GM12878 (cell line): ENCODE data around the gene ZSCAN32. TPM values are rescaled to one million over a fixed set of nuclear protein-coding genes. Genes with fewer than 3 reads are reported as not detected.

Source experiments
- ATAC-seq: fragments of 200-7000 bp; cut with Tn5 transposase; 3 replicates; pipeline ENCODE4 v1.9.1; 2020; ENCODE audit warnings: mild to moderate bottlenecking, moderate library complexity
- BruUV-seq: library from RNA; stranded (reverse); fragments of 400-500 nt; replicated peaks from 2 replicates; lab custom pipeline; 2021; lab: Mats Ljungman, UMichigan
- CTCF ChIA-PET: fragments of 300-600 bp; sonication (Branson Sonifier 250); formaldehyde crosslinking; extraction: SDS; loops from one replicate; lab custom pipeline; 2021; ENCODE audit warnings: inconsistent platforms; lab: Yijun Ruan, JAX
- POLR2A ChIA-PET: fragments of 350-600 bp; formaldehyde crosslinking; extraction: SDS; loops from one replicate; lab custom pipeline; 2021; ENCODE audit warnings: inconsistent platforms; lab: Charles Lee
- RAD21 ChIA-PET: fragments of 300-600 bp; sonication (Branson Sonifier 250); formaldehyde crosslinking; loops from one replicate; lab custom pipeline; 2023; ENCODE audit warnings: antibody characterized with exemption; ENCODE audit not compliant: unreplicated experiment; lab: Charles Lee
- SMC1A ChIA-PET: fragments of 300-600 bp; sonication (Branson Sonifier 250); formaldehyde crosslinking; loops from one replicate; lab custom pipeline; 2023; ENCODE audit not compliant: unreplicated experiment, uncharacterized antibody; lab: Charles Lee
- DNase-seq: peaks from one replicate; pipeline ENCODE4 v3.0.0-alpha.2; 2011; ENCODE audit warnings: low read depth, low spot score
- FAIRE-seq: peaks from 3 replicates; lab custom pipeline; 2011; peaks lifted over from hg19 to GRCh38; lab: Jason Lieb, UNC
- H2AFZ ChIP-seq: 2 replicates; pipeline ENCODE4 v1.6.0; 2011; ENCODE audit warnings: low read depth, low read length, control low read depth; ENCODE audit not compliant: control insufficient read depth
- H3K27ac ChIP-seq: 2 replicates; pipeline ENCODE4 v1.5.1; 2011; ENCODE audit warnings: control low read depth; ENCODE audit not compliant: control insufficient read depth, insufficient read depth
- H3K27me3 ChIP-seq, 2 experiments: replicated peaks in 1 of 2; 2 replicates each; pipeline versions ENCODE4 v1.6.0 to v1.6.1; 2011; ENCODE audit warnings: low read length in 1 of 2; ENCODE audit not compliant: control insufficient read depth in 2 of 2, insufficient read depth in 2 of 2
- H3K36me3 ChIP-seq, 2 experiments: 2 replicates each; pipeline ENCODE4 v1.5.1; 2011; ENCODE audit warnings: low read length in 1 of 2; ENCODE audit not compliant: control insufficient read depth in 2 of 2, insufficient read depth in 2 of 2
- H3K4me1 ChIP-seq: 2 replicates; pipeline ENCODE4 v1.6.1; 2011; ENCODE audit warnings: mild to moderate bottlenecking, low read length, moderate library complexity, mixed read lengths; ENCODE audit not compliant: control insufficient read depth, insufficient read depth
- H3K4me2 ChIP-seq: 2 replicates; pipeline ENCODE4 v1.6.0; 2011; ENCODE audit warnings: control low read depth; ENCODE audit not compliant: control insufficient read depth, insufficient read depth
- H3K4me3 ChIP-seq: fragments of 200-600 bp; sonication (generic); 2 replicates; pipeline ENCODE4 v1.5.1; 2016
- H3K79me2 ChIP-seq: 2 replicates; pipeline ENCODE4 v1.6.0; 2011; ENCODE audit warnings: low read length; ENCODE audit not compliant: control insufficient read depth, insufficient read depth
- H3K9ac ChIP-seq: 2 replicates; pipeline ENCODE4 v1.8.0; 2011; ENCODE audit warnings: low read length, control low read depth, mixed read lengths; ENCODE audit not compliant: control insufficient read depth, insufficient read depth
- H3K9me3 ChIP-seq: replicated peaks from 3 replicates; pipeline ENCODE4 v1.5.1; 2011; ENCODE audit warnings: mild to moderate bottlenecking, low read length; ENCODE audit not compliant: control insufficient read depth, insufficient read depth
- H4K20me1 ChIP-seq: 2 replicates; pipeline ENCODE4 v1.6.0; 2011; ENCODE audit not compliant: control insufficient read depth, insufficient read depth
- ETV6 ChIP-seq, 2 experiments: fragments of 450-650 bp in 1 of 2; IDR thresholded peaks in 1 of 2; conservative IDR thresholded peaks in 1 of 2; 2 replicates each; pipeline ENCODE4 v1.6.1; 2014; ENCODE audit warnings: antibody characterized with exemption in 1 of 2, borderline replicate concordance in 1 of 2, low read depth in 1 of 2, mild to moderate bottlenecking in 1 of 2, moderate library complexity in 1 of 2
- MTA2 ChIP-seq: fragments of 450-650 bp; IDR thresholded peaks from 2 replicates; pipeline ENCODE4 v1.6.1; 2016; ENCODE audit warnings: low read depth, mild to moderate bottlenecking, moderate library complexity
- MYC ChIP-seq: IDR thresholded peaks from 2 replicates; pipeline ENCODE4 v1.6.1; 2011; ENCODE audit warnings: mild to moderate bottlenecking, low read length, moderate library complexity, inconsistent platforms; ENCODE audit not compliant: insufficient read depth, insufficient replicate concordance, insufficient read length, severe bottlenecking
- PAX8 ChIP-seq: fragments of 450-650 bp; IDR thresholded peaks from 2 replicates; pipeline ENCODE4 v1.6.1; 2017; ENCODE audit warnings: mild to moderate bottlenecking, moderate library complexity
- POLR2A ChIP-seq: IDR thresholded peaks from 2 replicates; pipeline ENCODE4 v1.6.1; 2011; ENCODE audit warnings: low read depth, mild to moderate bottlenecking, low read length
- RAD21 ChIP-seq: IDR thresholded peaks from 2 replicates; pipeline ENCODE4 v1.6.1; 2011; ENCODE audit warnings: mild to moderate bottlenecking, low read depth, low read length, moderate library complexity; ENCODE audit not compliant: insufficient read depth
- whole genome bisulfite sequencing: methylation state at CpG from one replicate; pipeline ENCODE4 v1.1.6; 2016; ENCODE audit warnings: low lambda C conversion rate; ENCODE audit not compliant: insufficient replicate concordance, insufficient coverage; ENCODE audit errors: missing lambda C conversion rate; 5-methylcytosine and 5-hydroxymethylcytosine counted together
- in situ Hi-C: fragments of 300-500 bp; cut with MboI; formaldehyde crosslinking; loops from 9 replicates; pipeline ENCODE4 v1.14.3; 2018; ENCODE audit warnings: mixed read lengths
- intact Hi-C: fragments of 100-400 bp; cut with micrococcal nuclease; formaldehyde crosslinking; loops from one replicate; pipeline ENCODE4 v1.14.2; 2022; ENCODE audit not compliant: unreplicated experiment
- polyA plus RNA-seq, 11 experiments: library from polyadenylated mRNA; depleted of rRNA in 4 of 11; unstranded in 6 of 11; stranded (reverse) in 5 of 11; fragments of >200 nt; fragmentation: Nextera tagmentation in 4 of 11; fragmentation: Illumina TruSeq in 1 of 11; extraction: Ambion mirVana in 4 of 11; extraction: Trizol in 1 of 11; gene quantifications; 1 replicate in 1 of 11; 2 replicates in 10 of 11; pipeline versions ENCODE4 v1.2.1 to v1.2.3, GENCODE V29; 2011 to 2016; ENCODE audit warnings: inconsistent platforms in 2 of 11, missing spikeins in 2 of 11, low read depth in 1 of 11
- total RNA-seq, 4 experiments: library from RNA; depleted of rRNA in 3 of 4; stranded (reverse); fragments of >200 nt in 3 of 4; fragmentation: Illumina TruSeq in 1 of 4; extraction: Trizol in 1 of 4; gene quantifications; 2 replicates each; pipeline versions ENCODE4 v1.2.1 to v1.2.3, GENCODE V29; 2013 to 2021
- TF ChIP-seq, protein P1 (sequence below): fragments of 450-650 bp; IDR thresholded peaks from 2 replicates; pipeline ENCODE4 v1.6.1; 2018; ENCODE audit warnings: borderline replicate concordance, mild to moderate bottlenecking; ENCODE audit not compliant: partially characterized antibody
- TF ChIP-seq, protein P2 (sequence below): IDR thresholded peaks from 2 replicates; pipeline ENCODE4 v1.6.1; 2012; ENCODE audit warnings: low read length, inconsistent platforms
- TF ChIP-seq, protein P3 (sequence below): IDR thresholded peaks from 2 replicates; pipeline ENCODE4 v1.6.1; 2012; ENCODE audit warnings: mild to moderate bottlenecking, low read depth, low read length
- TF ChIP-seq, protein P4 (sequence below): IDR thresholded peaks from 2 replicates; pipeline ENCODE4 v1.6.1; 2011; ENCODE audit warnings: borderline replicate concordance, low read depth, mild to moderate bottlenecking, moderate library complexity, mixed read lengths, low read length; ENCODE audit not compliant: insufficient read depth; ENCODE audit errors: extremely low read length

ZSCAN32 gene
- total and polyA plus RNA-seq, 10 of the 15 experiments (the other 5 are each of a cell fraction or from before 2014, with no cell fraction given), result 9.6 to 23.8 (median 15.5) TPM

DNA sequence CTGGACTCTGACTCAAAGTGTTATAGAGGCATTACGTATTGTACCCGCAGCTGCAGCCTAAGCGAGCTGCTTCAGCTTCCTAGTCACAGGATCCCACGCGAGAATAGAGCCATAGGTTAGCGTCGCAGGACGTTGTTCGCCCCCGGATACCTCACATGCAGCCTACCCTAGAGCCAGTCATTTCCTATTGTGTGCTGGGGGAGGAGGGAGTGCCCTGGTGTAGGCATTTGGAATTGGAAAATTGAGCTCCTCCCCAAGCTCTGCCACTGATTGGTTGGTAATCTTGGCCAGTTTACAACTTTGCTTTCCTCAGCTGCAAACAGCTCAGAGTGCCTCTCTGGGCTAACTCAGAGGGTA lies 43.2 kb upstream of the ZSCAN32 start (continued):
- TF ChIP-seq ETV6 (conservative IDR thresholded peaks at IDR 0.05 in 1 of 2, IDR thresholded peaks at IDR 0.05 in 1 of 2; ENCODE audit: borderline replicate concordance in 1 of 2, low read depth in 1 of 2) (no peak), POLR2A (peak; percentile 63; the same call in 1 of the 2 replicates)
- TF ChIP-seq, protein P1, sequence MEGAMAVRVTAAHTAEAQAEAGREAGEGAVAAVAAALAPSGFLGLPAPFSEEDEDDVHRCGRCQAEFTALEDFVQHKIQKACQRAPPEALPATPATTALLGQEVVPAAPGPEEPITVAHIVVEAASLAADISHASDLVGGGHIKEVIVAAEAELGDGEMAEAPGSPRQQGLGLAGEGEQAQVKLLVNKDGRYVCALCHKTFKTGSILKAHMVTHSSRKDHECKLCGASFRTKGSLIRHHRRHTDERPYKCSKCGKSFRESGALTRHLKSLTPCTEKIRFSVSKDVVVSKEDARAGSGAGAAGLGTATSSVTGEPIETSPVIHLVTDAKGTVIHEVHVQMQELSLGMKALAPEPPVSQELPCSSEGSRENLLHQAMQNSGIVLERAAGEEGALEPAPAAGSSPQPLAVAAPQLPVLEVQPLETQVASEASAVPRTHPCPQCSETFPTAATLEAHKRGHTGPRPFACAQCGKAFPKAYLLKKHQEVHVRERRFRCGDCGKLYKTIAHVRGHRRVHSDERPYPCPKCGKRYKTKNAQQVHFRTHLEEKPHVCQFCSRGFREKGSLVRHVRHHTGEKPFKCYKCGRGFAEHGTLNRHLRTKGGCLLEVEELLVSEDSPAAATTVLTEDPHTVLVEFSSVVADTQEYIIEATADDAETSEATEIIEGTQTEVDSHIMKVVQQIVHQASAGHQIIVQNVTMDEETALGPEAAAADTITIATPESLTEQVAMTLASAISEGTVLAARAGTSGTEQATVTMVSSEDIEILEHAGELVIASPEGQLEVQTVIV, result no peak
- TF ChIP-seq, protein P2, sequence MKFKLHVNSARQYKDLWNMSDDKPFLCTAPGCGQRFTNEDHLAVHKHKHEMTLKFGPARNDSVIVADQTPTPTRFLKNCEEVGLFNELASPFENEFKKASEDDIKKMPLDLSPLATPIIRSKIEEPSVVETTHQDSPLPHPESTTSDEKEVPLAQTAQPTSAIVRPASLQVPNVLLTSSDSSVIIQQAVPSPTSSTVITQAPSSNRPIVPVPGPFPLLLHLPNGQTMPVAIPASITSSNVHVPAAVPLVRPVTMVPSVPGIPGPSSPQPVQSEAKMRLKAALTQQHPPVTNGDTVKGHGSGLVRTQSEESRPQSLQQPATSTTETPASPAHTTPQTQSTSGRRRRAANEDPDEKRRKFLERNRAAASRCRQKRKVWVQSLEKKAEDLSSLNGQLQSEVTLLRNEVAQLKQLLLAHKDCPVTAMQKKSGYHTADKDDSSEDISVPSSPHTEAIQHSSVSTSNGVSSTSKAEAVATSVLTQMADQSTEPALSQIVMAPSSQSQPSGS, result no peak
- TF ChIP-seq, all 136 proteins: peak for 7

DNA sequence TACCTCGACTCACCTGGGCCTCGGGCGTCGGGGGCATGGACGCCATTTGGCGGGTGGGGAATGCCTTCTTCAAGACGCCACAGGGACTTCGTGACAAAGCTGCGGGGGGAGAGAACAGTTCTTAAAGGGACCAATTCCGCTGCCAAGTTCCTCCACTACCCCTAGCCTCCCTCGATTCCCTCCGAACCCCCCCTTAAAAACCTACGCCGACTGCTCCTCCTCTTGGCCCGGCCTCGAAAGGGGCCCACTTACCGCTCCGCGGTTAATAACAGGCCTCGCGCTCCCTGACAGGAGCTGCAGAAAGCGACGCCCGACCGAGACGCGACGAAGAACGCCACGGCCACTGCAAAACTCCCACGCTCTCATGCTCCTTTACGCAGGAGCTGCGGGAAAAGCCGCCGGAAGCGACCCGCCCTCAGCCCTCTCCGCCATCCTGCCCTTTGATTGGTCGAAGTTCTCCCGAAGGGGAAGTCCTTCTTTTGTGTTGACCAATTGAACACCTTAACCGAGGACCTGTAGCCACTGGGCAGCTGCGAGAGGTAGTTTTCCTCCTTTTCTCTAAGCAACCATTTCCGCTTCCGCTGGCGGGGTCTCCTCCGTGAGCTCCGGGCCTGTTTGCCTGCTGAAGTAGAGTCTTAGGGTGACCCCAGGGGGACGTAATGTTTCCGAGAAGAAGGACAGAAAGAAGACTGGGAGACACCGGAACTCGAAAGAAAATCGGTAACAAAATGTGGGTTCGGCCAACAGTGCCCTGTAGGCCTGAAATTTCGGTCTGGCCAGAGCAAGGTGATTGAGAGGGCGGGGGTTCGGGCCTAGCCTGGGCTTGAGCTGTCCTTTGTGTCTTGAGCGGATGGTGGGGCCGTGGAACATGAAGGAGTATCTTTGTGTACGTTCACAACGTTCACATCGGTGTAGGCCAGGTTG lies 42.6 kb upstream of the ZSCAN32 start, which contains the start of the genes NAA60 and ZNF597:
Gene NAA60, plus strand, starts transcription at position 573 of the 924 bp plus-strand sequence. CDS start 32,548 bp downstream, outside the sequence.
Gene ZNF597, minus strand, starts transcription at position 397 of the 924 bp plus-strand sequence. Its CDS starts 351 bp downstream, at position 46.
- peak; percentile 74 for DNase-seq
- peak; percentile 99 for ATAC-seq
- peak; percentile 38 for FAIRE-seq
- ChIA-PET CTCF (interaction anchor here (1.0 to 2.2 kb wide), 7 partner anchors 14 to 309 kb away, joined by 3 to 12 read pairs (median 4); partner anchors contain the start of genes ZNF174 and ZSCAN32), RAD21 (interaction anchor here (0.9 to 1.1 kb wide), 4 partner anchors 9 to 176 kb away, joined by 3 to 6 read pairs (median 4); partner anchors contain the start of genes ZNF174 and ZSCAN32), SMC1A (interaction anchor here (1.0 to 2.7 kb wide), 6 partner anchors 10 to 179 kb away, joined by 3 to 11 read pairs (median 6); partner anchors contain the start of genes ZNF174 and ZSCAN32), POLR2A (interaction anchor here (0.6 to 2.1 kb wide), 6 partner anchors 14 to 395 kb away, joined by 3 to 10 read pairs (median 4); partner anchors contain the start of genes ZNF174, ZNF263 and ZSCAN32)
- Histone ChIP-seq H3K36me3 (peaks cover 0 to 4% of the 10 kb centered on the region in 2 experiments; a peak in 1 of 4 replicates), H3K4me3 (peak within 1 kb of the TSS; percentile 74), H4K20me1 (no peaks in the 10 kb centered on the region), H3K9ac (peak within 1 kb of the TSS; percentile 67), H2AFZ (peak within 1 kb of the TSS; percentile 25), H3K27ac (peak within 1 kb of the TSS; percentile 75), H3K27me3 (no peaks in the 10 kb centered on the region), H3K9me3 (no peaks in the 10 kb centered on the region; the same call in 2 of the 3 replicates), H3K4me2 (peak within 1 kb of the TSS; percentile 77), H3K79me2 (peaks cover 18% of the 10 kb centered on the region), H3K4me1 (no peaks in the 10 kb centered on the region)
- intact Hi-C loops, result no loop called here
- in situ Hi-C loops, result no loop called here
- 28% methylated on average over 57 of the region's 61 CpGs for WGBS
- BruUV-seq, result no TSS peak
- TF ChIP-seq MTA2 (no peak), MYC (no peak), RAD21 (peak; percentile 23; the same call in 1 of the 2 replicates), PAX8 (no peak)
- TF ChIP-seq, protein P3, sequence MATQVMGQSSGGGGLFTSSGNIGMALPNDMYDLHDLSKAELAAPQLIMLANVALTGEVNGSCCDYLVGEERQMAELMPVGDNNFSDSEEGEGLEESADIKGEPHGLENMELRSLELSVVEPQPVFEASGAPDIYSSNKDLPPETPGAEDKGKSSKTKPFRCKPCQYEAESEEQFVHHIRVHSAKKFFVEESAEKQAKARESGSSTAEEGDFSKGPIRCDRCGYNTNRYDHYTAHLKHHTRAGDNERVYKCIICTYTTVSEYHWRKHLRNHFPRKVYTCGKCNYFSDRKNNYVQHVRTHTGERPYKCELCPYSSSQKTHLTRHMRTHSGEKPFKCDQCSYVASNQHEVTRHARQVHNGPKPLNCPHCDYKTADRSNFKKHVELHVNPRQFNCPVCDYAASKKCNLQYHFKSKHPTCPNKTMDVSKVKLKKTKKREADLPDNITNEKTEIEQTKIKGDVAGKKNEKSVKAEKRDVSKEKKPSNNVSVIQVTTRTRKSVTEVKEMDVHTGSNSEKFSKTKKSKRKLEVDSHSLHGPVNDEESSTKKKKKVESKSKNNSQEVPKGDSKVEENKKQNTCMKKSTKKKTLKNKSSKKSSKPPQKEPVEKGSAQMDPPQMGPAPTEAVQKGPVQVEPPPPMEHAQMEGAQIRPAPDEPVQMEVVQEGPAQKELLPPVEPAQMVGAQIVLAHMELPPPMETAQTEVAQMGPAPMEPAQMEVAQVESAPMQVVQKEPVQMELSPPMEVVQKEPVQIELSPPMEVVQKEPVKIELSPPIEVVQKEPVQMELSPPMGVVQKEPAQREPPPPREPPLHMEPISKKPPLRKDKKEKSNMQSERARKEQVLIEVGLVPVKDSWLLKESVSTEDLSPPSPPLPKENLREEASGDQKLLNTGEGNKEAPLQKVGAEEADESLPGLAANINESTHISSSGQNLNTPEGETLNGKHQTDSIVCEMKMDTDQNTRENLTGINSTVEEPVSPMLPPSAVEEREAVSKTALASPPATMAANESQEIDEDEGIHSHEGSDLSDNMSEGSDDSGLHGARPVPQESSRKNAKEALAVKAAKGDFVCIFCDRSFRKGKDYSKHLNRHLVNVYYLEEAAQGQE, result no peak
- TF ChIP-seq, protein P4, sequence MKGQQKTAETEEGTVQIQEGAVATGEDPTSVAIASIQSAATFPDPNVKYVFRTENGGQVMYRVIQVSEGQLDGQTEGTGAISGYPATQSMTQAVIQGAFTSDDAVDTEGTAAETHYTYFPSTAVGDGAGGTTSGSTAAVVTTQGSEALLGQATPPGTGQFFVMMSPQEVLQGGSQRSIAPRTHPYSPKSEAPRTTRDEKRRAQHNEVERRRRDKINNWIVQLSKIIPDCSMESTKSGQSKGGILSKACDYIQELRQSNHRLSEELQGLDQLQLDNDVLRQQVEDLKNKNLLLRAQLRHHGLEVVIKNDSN, result no peak
